GM23248 (cell line): ENCODE measurements around the gene TAPBPL. TPM values are rescaled to one million over a fixed set of nuclear protein-coding genes. Genes with fewer than 3 reads are reported as not detected.
"Not testable (repeated sequence)": the region's sequence is repeated elsewhere in the genome, so short reads cannot be mapped to it uniquely, and the experiment has no call there.

Experiments
- DNase-seq: peaks from one replicate; pipeline ENCODE4 v3.0.0-alpha.2; 2015
- H2AFZ ChIP-seq: fragments of 200-600 bp; sonication (generic); 2 replicates; pipeline ENCODE4 v1.6.1; 2016; ENCODE audit warnings: antibody characterized with exemption
- H3F3A ChIP-seq: fragments of 200-600 bp; sonication (generic); 2 replicates; pipeline ENCODE4 v1.6.1; 2016; ENCODE audit warnings: mild to moderate bottlenecking, antibody characterized with exemption, mixed run types; ENCODE audit not compliant: insufficient read depth
- H3K27ac ChIP-seq: fragments of 200-600 bp; sonication (generic); 2 replicates; pipeline ENCODE4 v1.5.1; 2016; ENCODE audit warnings: mild to moderate bottlenecking
- H3K27me3 ChIP-seq: fragments of 200-600 bp; sonication (generic); replicated peaks from 2 replicates; pipeline ENCODE4 v1.6.1; 2016; ENCODE audit warnings: mild to moderate bottlenecking; ENCODE audit not compliant: insufficient read depth
- H3K36me3 ChIP-seq: fragments of 200-600 bp; sonication (generic); 2 replicates; pipeline ENCODE4 v1.6.1; 2016; ENCODE audit warnings: low read depth, mild to moderate bottlenecking
- H3K4me1 ChIP-seq: fragments of 200-600 bp; sonication (generic); 2 replicates; pipeline ENCODE4 v1.6.1; 2016; ENCODE audit warnings: mild to moderate bottlenecking; ENCODE audit not compliant: insufficient read depth
- H3K4me2 ChIP-seq: fragments of 200-600 bp; sonication (generic); one replicate; pipeline ENCODE4 v1.6.1; 2016; ENCODE audit warnings: mild to moderate bottlenecking; ENCODE audit not compliant: unreplicated experiment
- H3K4me3 ChIP-seq: fragments of 200-600 bp; sonication (generic); 2 replicates; pipeline ENCODE4 v1.5.1; 2016; ENCODE audit warnings: mild to moderate bottlenecking
- H3K79me2 ChIP-seq: fragments of 200-600 bp; sonication (generic); 2 replicates; pipeline ENCODE4 v1.6.1; 2016; ENCODE audit warnings: mild to moderate bottlenecking; ENCODE audit not compliant: insufficient read depth
- H3K9ac ChIP-seq: fragments of 200-600 bp; sonication (generic); 2 replicates; pipeline ENCODE4 v1.6.1; 2016; ENCODE audit warnings: mild to moderate bottlenecking
- H3K9me2 ChIP-seq: fragments of 200-600 bp; sonication (generic); 2 replicates; pipeline ENCODE4 v1.6.1; 2016; ENCODE audit warnings: mixed run types, mild to moderate bottlenecking, moderate library complexity; ENCODE audit not compliant: insufficient read depth
- H3K9me3 ChIP-seq: fragments of 200-600 bp; sonication (generic); one replicate; pipeline ENCODE4 v1.6.1; 2017; ENCODE audit warnings: low read depth
- H4K20me1 ChIP-seq: fragments of 200-600 bp; sonication (generic); 2 replicates; pipeline ENCODE4 v1.6.0; 2016; ENCODE audit not compliant: insufficient read depth
- EZH2 ChIP-seq: fragments of 200-600 bp; sonication (generic); IDR thresholded peaks from 2 replicates; pipeline ENCODE4 v1.6.1; 2018; ENCODE audit warnings: antibody characterized with exemption, mild to moderate bottlenecking; ENCODE audit not compliant: insufficient read depth, poor library complexity, severe bottlenecking
- EZH2phosphoT487 ChIP-seq: fragments of 200-600 bp; sonication (generic); IDR thresholded peaks from 2 replicates; pipeline ENCODE4 v1.6.1; 2018; ENCODE audit warnings: antibody characterized with exemption, moderate library complexity, mild to moderate bottlenecking, low read depth; ENCODE audit not compliant: insufficient read depth
- WGBS, 2 experiments: methylation state at CpG; one replicate each; pipeline ENCODE4 v1.1.6; 2015 to 2017; ENCODE audit warnings: low lambda C conversion rate in 2 of 2, low coverage in 1 of 2; ENCODE audit errors: missing lambda C conversion rate in 2 of 2; 5-methylcytosine and 5-hydroxymethylcytosine counted together
- in situ Hi-C: fragments of 300-500 bp; cut with MboI; formaldehyde crosslinking; loops from 2 replicates; pipeline ENCODE4 v1.15.0; 2020
- polyA plus RNA-seq: library from polyadenylated mRNA; unstranded; fragments of >200 nt; fragmentation: Nextera tagmentation; extraction: Ambion mirVana; gene quantifications from 2 replicates; pipeline ENCODE4 v1.2.1, GENCODE V29; 2016
- total RNA-seq: library from RNA; depleted of rRNA; stranded (reverse); fragments of >200 nt; shearing (Covaris generic); gene quantifications from 2 replicates; pipeline ENCODE4 v1.2.3, GENCODE V29; 2014

TAPBPL gene
- total and polyA plus RNA-seq, 2 experiments from 2014 or later: 7.8 to 9.2 TPM

GRCh38 chr12:6489449-6489848 lies 37.6 kb downstream of the TAPBPL start:
- Histone ChIP-seq H3K27me3 (no peaks in the 10 kb centered on the region), H3K36me3 (0 out of 2 replicates have a peak, but pooled peaks cover 7% of the 10 kb centered on the region), H3K9me2 (no peaks in the 10 kb centered on the region), H3K9me3 (no peaks in the 10 kb centered on the region), H2AFZ (no peak overlapping the region), H3K79me2 (peaks cover 20% of the 10 kb centered on the region), H3K9ac (no peak overlapping the region), H3K4me3 (no peak overlapping the region), H3K27ac (no peak overlapping the region), H3K4me2 (no peak overlapping the region), H3F3A (peaks cover 15% of the 10 kb centered on the region), H4K20me1 (no peaks in the 10 kb centered on the region), H3K4me1 (peaks cover 9% of the 10 kb centered on the region)
- in situ Hi-C loops: no loop called here
- WGBS, 2 experiments: 53 to 65% methylated on average over 4 of the region's 4 CpGs
- TF ChIP-seq EZH2 (no peak), EZH2phosphoT487 (no peak)
- peak; percentile 32 for DNase-seq

- H3K9ac ChIP-seq, H3K36me3 ChIP-seq, in situ Hi-C loops, H3K27me3 ChIP-seq, H3K27ac ChIP-seq, H2AFZ ChIP-seq, H3K9me3 ChIP-seq, H3K4me3 ChIP-seq, H3K9me2 ChIP-seq, DNase-seq, H3K4me2 ChIP-seq, H4K20me1 ChIP-seq: not testable (repeated sequence)
- peaks cover 19% of the 10 kb centered on the region for H3F3A ChIP-seq
- H3K79me2 ChIP-seq: peaks cover 32% of the 10 kb centered on the region
- 97 to 100% methylated on average over 1 of the region's 1 CpG for WGBS, 2 experiments
- peaks cover 21% of the 10 kb centered on the region for H3K4me1 ChIP-seq
Observed at GRCh38 chr12:6490673-6491072, 38.8 kb downstream of the TAPBPL start.

- H3K4me2 ChIP-seq: peak within 1 kb of the TSS; percentile 99
- no peaks in the 10 kb centered on the region for H4K20me1 ChIP-seq
- H3K9me2 ChIP-seq: no peaks in the 10 kb centered on the region
- peaks cover 54% of the 10 kb centered on the region for H3K79me2 ChIP-seq
- peak; percentile 98 for DNase-seq
- H3K27me3 ChIP-seq: no peaks in the 10 kb centered on the region
- 1% methylated on average over 37 to 39 of the region's 39 CpGs for WGBS, 2 experiments
- no peaks in the 10 kb centered on the region for H3K9me3 ChIP-seq
- in situ Hi-C loops: no loop called here
- no peak for TF ChIP-seq EZH2
- no peak for TF ChIP-seq EZH2phosphoT487
- peaks cover 21% of the 10 kb centered on the region for H3K4me1 ChIP-seq
- H3K36me3 ChIP-seq: 0 out of 2 replicates have a peak, but pooled peaks cover 13% of the 10 kb centered on the region
- peak within 1 kb of the TSS; percentile 97 for H3K9ac ChIP-seq
- H3F3A ChIP-seq: peaks cover 19% of the 10 kb centered on the region
- H3K4me3 ChIP-seq: peak within 1 kb of the TSS; percentile 98
- H3K27ac ChIP-seq: peak within 1 kb of the TSS; percentile 98
- H2AFZ ChIP-seq: peak within 1 kb of the TSS; percentile 96
Observed at GRCh38 chr12:6492838-6493496, 41.1 kb downstream of the TAPBPL start, which contains the start of gene MRPL51. TSS of gene MRPL51 (minus strand) at chr12:6493262. CDS start at chr12:6493136, 126 bp downstream.

- in situ Hi-C loops: no loop called here
- H3K9ac ChIP-seq: peak within 1 kb of the TSS; percentile 97
- WGBS, 2 experiments: 1 to 2% methylated on average over 46 to 48 of the region's 49 CpGs
- no peak for TF ChIP-seq EZH2
- TF ChIP-seq EZH2phosphoT487: no peak
- peak within 1 kb of the TSS; percentile 96 for H2AFZ ChIP-seq
- no peaks in the 10 kb centered on the region for H4K20me1 ChIP-seq
- H3K9me2 ChIP-seq: no peaks in the 10 kb centered on the region
- H3K9me3 ChIP-seq: no peaks in the 10 kb centered on the region
- peaks cover 21% of the 10 kb centered on the region for H3K4me1 ChIP-seq
- peaks cover 61% of the 10 kb centered on the region for H3K79me2 ChIP-seq
- H3K27me3 ChIP-seq: no peaks in the 10 kb centered on the region
- peak within 1 kb of the TSS; percentile 99 for H3K4me2 ChIP-seq
- H3F3A ChIP-seq: peaks cover 19% of the 10 kb centered on the region
- H3K36me3 ChIP-seq: peaks cover 14% of the 10 kb centered on the region; the same call in 1 of the 2 replicates
- H3K4me3 ChIP-seq: peak within 1 kb of the TSS; percentile 98
- peak; percentile 100 for DNase-seq
- peak within 1 kb of the TSS; percentile 98 for H3K27ac ChIP-seq
Observed at GRCh38 chr12:6493497-6494257, 41.8 kb downstream of the TAPBPL start, which contains the start of gene NCAPD2. TSS of gene NCAPD2 (plus strand) at chr12:6494102. CDS start at chr12:6495099, 997 bp downstream.
